Liver (tissue), 9 donors: Measurements from ENCODE around the gene MCTP1. TPM values are rescaled to one million over a fixed set of nuclear protein-coding genes. Genes with fewer than 3 reads are reported as not detected.

Experiments
- DNase-seq: peaks from one replicate; pipeline ENCODE4 v3.0.0-alpha.2; 2017; ENCODE audit warnings: low spot score
- H3K27ac ChIP-seq, 2 donors: one replicate each; pipeline ENCODE4 v1.7.0; 2013; ENCODE audit warnings: inconsistent platforms in 2 of 2, low read length in 2 of 2, control low read depth in 1 of 2, low read depth in 1 of 2, mild to moderate bottlenecking in 1 of 2
- H3K27me3 ChIP-seq, 4 donors: one replicate each; pipeline versions ENCODE4 v1.6.1 to v1.7.0; 2013; ENCODE audit warnings: low read length in 3 of 4, inconsistent platforms in 1 of 4, mild to moderate bottlenecking in 1 of 4, moderate library complexity in 1 of 4; ENCODE audit not compliant: control insufficient read depth in 4 of 4, insufficient read depth in 4 of 4
- H3K36me3 ChIP-seq, 4 donors: one replicate each; pipeline versions ENCODE4 v1.6.1 to v1.7.0; 2013; ENCODE audit warnings: low read length in 3 of 4, mild to moderate bottlenecking in 3 of 4, low read depth in 1 of 4, moderate library complexity in 1 of 4; ENCODE audit not compliant: control insufficient read depth in 4 of 4, insufficient read depth in 3 of 4
- H3K4me1 ChIP-seq, 4 donors: one replicate each; pipeline versions ENCODE4 v1.6.1 to v1.7.0; 2013; ENCODE audit warnings: low read length in 3 of 4, mild to moderate bottlenecking in 3 of 4, moderate library complexity in 1 of 4; ENCODE audit not compliant: control insufficient read depth in 4 of 4, insufficient read depth in 4 of 4
- H3K4me3 ChIP-seq, 3 donors: one replicate each; pipeline versions ENCODE4 v1.6.1 to v1.7.0; 2013; ENCODE audit warnings: low read length in 3 of 3, control low read depth in 1 of 3, low read depth in 1 of 3, mild to moderate bottlenecking in 1 of 3
- H3K9ac ChIP-seq, 2 donors: one replicate each; pipeline ENCODE4 v1.7.0; 2013; ENCODE audit warnings: low read length in 2 of 2, mild to moderate bottlenecking in 2 of 2, moderate library complexity in 2 of 2, control low read depth in 1 of 2, low read depth in 1 of 2
- H3K9me3 ChIP-seq, 4 donors: one replicate each; pipeline versions ENCODE4 v1.6.1 to v1.7.0; 2013; ENCODE audit warnings: low read length in 3 of 4; ENCODE audit not compliant: control insufficient read depth in 4 of 4
- EGR1 ChIP-seq, 2 donors: IDR thresholded peaks; 2 replicates each; pipeline ENCODE4 v1.6.1; 2016 to 2018; ENCODE audit warnings: antibody characterized with exemption in 2 of 2, low read depth in 2 of 2
- FOXA1 ChIP-seq: IDR thresholded peaks from 2 replicates; pipeline ENCODE4 v1.6.1; 2016; ENCODE audit warnings: antibody characterized with exemption
- FOXA2 ChIP-seq: IDR thresholded peaks from 2 replicates; pipeline ENCODE4 v1.6.1; 2016; ENCODE audit warnings: antibody characterized with exemption
- GABPA ChIP-seq, 2 donors: IDR thresholded peaks in 1 of 2; conservative IDR thresholded peaks in 1 of 2; 2 replicates each; pipeline ENCODE4 v1.6.1; 2016; ENCODE audit warnings: antibody characterized with exemption in 2 of 2, mild to moderate bottlenecking in 1 of 2, moderate library complexity in 1 of 2
- HNF4A ChIP-seq, 2 donors: conservative IDR thresholded peaks; 2 replicates each; pipeline ENCODE4 v1.6.1; 2016; ENCODE audit warnings: antibody characterized with exemption in 2 of 2, mild to moderate bottlenecking in 2 of 2
- HNF4G ChIP-seq: IDR thresholded peaks from 2 replicates; pipeline ENCODE4 v1.6.1; 2016; ENCODE audit warnings: antibody characterized with exemption
- JUND ChIP-seq, 2 donors: IDR thresholded peaks; 2 replicates each; pipeline ENCODE4 v1.6.1; 2016; ENCODE audit warnings: antibody characterized with exemption in 2 of 2
- NR2F2 ChIP-seq: IDR thresholded peaks from 2 replicates; pipeline ENCODE4 v1.6.1; 2016; ENCODE audit warnings: antibody characterized with exemption
- RAD21 ChIP-seq, 2 donors: IDR thresholded peaks; 2 replicates each; pipeline ENCODE4 v1.6.1; 2016; ENCODE audit warnings: antibody characterized with exemption in 2 of 2, mild to moderate bottlenecking in 2 of 2
- RXRA ChIP-seq, 2 donors: IDR thresholded peaks; 2 replicates each; pipeline ENCODE4 v1.6.1; 2017 to 2018; ENCODE audit warnings: antibody characterized with exemption in 2 of 2, mild to moderate bottlenecking in 1 of 2
- SP1 ChIP-seq: IDR thresholded peaks from 2 replicates; pipeline ENCODE4 v1.6.1; 2018; ENCODE audit warnings: antibody characterized with exemption, mild to moderate bottlenecking
- TAF1 ChIP-seq: conservative IDR thresholded peaks from 2 replicates; pipeline ENCODE4 v1.6.1; 2016; ENCODE audit warnings: antibody characterized with exemption, mild to moderate bottlenecking
- YY1 ChIP-seq: IDR thresholded peaks from 2 replicates; pipeline ENCODE4 v1.6.1; 2016; ENCODE audit warnings: antibody characterized with exemption, mild to moderate bottlenecking
- WGBS: extraction: QIAGEN DNeasy Blood & Tissue Kit; methylation state at CpG from one replicate; pipeline ENCODE4 v1.1.7; 2013; 5-methylcytosine and 5-hydroxymethylcytosine counted together
- polyA plus RNA-seq, 2 donors: library from polyadenylated mRNA; stranded (reverse) in 1 of 2; unstranded in 1 of 2; fragments of 200-250 nt in 1 of 2; fragments of >200 nt in 1 of 2; fragmentation: Nextera tagmentation in 1 of 2; extraction: Ambion mirVana in 1 of 2; gene quantifications; one replicate each; pipeline versions ENCODE4 v1.2.1 to v1.2.3, GENCODE V29; 2013 to 2015
- total RNA-seq, 2 donors: library from RNA; depleted of rRNA; stranded (reverse); fragments of >200 nt; gene quantifications; one replicate each; pipeline ENCODE4 v1.2.3, GENCODE V29; 2014
- TF ChIP-seq, protein P1 (sequence below): fragments of 150-350 bp; IDR thresholded peaks from 2 replicates; pipeline ENCODE4 v1.5.1; 2017; ENCODE audit warnings: improper control_type of control experiment, low read depth, low read length; ENCODE audit not compliant: missing input control
- TF ChIP-seq, protein P2 (sequence below): IDR thresholded peaks from 2 replicates; pipeline ENCODE4 v1.6.1; 2016; ENCODE audit warnings: antibody characterized with exemption
- TF ChIP-seq, protein P3 (sequence below): IDR thresholded peaks from 2 replicates; pipeline ENCODE4 v1.6.1; 2016; ENCODE audit warnings: antibody characterized with exemption
- TF ChIP-seq, protein P4 (sequence below): IDR thresholded peaks from 2 replicates; pipeline ENCODE4 v1.6.1; 2016; ENCODE audit warnings: antibody characterized with exemption
- TF ChIP-seq, protein P5 (sequence below): IDR thresholded peaks from 2 replicates; pipeline ENCODE4 v1.6.1; 2016; ENCODE audit warnings: antibody characterized with exemption, mild to moderate bottlenecking
- donor health status: healthy.
- donor health status: healthy.
- donor health status: healthy.
- donor health status: healthy.
- donor health status: healthy.

Gene MCTP1
- total and polyA plus RNA-seq, 4 donors: 0.67 to 7.6 (median 4.3) TPM

DNA sequence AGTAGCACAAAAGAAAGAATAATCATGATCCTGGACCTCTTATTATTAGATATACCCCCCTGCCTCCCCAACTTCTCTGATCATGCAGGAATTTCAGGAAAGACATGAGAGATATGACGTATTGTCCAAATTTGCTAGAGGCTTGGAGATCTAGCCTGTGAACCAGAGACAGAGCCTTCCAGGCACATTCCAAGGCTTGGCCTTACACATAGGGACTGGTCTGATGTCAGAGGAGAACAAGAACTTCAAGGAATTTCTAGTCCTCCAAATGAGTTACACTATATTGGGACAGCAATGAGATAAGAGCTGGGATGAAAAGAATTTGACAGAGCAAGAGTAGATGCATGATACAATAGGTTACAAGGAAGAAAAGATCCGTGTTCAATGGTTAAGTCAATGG is 67.0 kb downstream of the MCTP1 start:
- 83% methylated on average over 2 of the region's 2 CpGs for WGBS
- no peak for DNase-seq
- no peak overlapping the region for H3K4me3 ChIP-seq
- H3K9ac ChIP-seq: no peak overlapping the region
- no peaks in the 10 kb centered on the region for H3K4me1 ChIP-seq
- no peaks in the 10 kb centered on the region for H3K36me3 ChIP-seq
- no peak overlapping the region for H3K27ac ChIP-seq
- H3K27me3 ChIP-seq: peaks cover 0 to 5% (median 0%) of the 10 kb centered on the region in 4 donors
- no peaks in the 10 kb centered on the region for H3K9me3 ChIP-seq
- no peak for TF ChIP-seq HNF4A (conservative IDR thresholded peaks at IDR 0.05)
- TF ChIP-seq EGR1 (IDR thresholded peaks at IDR 0.05; ENCODE audit: low read depth in 2 of 2): no peak
- no peak for TF ChIP-seq SP1
- no peak for TF ChIP-seq HNF4G
- TF ChIP-seq TAF1: no peak
- TF ChIP-seq YY1: no peak
- TF ChIP-seq RXRA (IDR thresholded peaks at IDR 0.05): no peak
- TF ChIP-seq GABPA (IDR thresholded peaks at IDR 0.05 in 1 of 2, conservative IDR thresholded peaks at IDR 0.05 in 1 of 2): no peak
- no peak for TF ChIP-seq RAD21 (IDR thresholded peaks at IDR 0.05)
- TF ChIP-seq, protein P1, sequence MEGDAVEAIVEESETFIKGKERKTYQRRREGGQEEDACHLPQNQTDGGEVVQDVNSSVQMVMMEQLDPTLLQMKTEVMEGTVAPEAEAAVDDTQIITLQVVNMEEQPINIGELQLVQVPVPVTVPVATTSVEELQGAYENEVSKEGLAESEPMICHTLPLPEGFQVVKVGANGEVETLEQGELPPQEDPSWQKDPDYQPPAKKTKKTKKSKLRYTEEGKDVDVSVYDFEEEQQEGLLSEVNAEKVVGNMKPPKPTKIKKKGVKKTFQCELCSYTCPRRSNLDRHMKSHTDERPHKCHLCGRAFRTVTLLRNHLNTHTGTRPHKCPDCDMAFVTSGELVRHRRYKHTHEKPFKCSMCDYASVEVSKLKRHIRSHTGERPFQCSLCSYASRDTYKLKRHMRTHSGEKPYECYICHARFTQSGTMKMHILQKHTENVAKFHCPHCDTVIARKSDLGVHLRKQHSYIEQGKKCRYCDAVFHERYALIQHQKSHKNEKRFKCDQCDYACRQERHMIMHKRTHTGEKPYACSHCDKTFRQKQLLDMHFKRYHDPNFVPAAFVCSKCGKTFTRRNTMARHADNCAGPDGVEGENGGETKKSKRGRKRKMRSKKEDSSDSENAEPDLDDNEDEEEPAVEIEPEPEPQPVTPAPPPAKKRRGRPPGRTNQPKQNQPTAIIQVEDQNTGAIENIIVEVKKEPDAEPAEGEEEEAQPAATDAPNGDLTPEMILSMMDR: no peak
- TF ChIP-seq, protein P2, sequence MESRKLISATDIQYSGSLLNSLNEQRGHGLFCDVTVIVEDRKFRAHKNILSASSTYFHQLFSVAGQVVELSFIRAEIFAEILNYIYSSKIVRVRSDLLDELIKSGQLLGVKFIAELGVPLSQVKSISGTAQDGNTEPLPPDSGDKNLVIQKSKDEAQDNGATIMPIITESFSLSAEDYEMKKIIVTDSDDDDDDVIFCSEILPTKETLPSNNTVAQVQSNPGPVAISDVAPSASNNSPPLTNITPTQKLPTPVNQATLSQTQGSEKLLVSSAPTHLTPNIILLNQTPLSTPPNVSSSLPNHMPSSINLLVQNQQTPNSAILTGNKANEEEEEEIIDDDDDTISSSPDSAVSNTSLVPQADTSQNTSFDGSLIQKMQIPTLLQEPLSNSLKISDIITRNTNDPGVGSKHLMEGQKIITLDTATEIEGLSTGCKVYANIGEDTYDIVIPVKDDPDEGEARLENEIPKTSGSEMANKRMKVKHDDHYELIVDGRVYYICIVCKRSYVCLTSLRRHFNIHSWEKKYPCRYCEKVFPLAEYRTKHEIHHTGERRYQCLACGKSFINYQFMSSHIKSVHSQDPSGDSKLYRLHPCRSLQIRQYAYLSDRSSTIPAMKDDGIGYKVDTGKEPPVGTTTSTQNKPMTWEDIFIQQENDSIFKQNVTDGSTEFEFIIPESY: no peak
- no peak for TF ChIP-seq FOXA1
- no peak for TF ChIP-seq JUND (IDR thresholded peaks at IDR 0.05)
- TF ChIP-seq, protein P3, sequence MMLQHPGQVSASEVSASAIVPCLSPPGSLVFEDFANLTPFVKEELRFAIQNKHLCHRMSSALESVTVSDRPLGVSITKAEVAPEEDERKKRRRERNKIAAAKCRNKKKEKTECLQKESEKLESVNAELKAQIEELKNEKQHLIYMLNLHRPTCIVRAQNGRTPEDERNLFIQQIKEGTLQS: no peak
- TF ChIP-seq, protein P4, sequence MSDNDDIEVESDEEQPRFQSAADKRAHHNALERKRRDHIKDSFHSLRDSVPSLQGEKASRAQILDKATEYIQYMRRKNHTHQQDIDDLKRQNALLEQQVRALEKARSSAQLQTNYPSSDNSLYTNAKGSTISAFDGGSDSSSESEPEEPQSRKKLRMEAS: no peak
- no peak for TF ChIP-seq FOXA2
- TF ChIP-seq, protein P5, sequence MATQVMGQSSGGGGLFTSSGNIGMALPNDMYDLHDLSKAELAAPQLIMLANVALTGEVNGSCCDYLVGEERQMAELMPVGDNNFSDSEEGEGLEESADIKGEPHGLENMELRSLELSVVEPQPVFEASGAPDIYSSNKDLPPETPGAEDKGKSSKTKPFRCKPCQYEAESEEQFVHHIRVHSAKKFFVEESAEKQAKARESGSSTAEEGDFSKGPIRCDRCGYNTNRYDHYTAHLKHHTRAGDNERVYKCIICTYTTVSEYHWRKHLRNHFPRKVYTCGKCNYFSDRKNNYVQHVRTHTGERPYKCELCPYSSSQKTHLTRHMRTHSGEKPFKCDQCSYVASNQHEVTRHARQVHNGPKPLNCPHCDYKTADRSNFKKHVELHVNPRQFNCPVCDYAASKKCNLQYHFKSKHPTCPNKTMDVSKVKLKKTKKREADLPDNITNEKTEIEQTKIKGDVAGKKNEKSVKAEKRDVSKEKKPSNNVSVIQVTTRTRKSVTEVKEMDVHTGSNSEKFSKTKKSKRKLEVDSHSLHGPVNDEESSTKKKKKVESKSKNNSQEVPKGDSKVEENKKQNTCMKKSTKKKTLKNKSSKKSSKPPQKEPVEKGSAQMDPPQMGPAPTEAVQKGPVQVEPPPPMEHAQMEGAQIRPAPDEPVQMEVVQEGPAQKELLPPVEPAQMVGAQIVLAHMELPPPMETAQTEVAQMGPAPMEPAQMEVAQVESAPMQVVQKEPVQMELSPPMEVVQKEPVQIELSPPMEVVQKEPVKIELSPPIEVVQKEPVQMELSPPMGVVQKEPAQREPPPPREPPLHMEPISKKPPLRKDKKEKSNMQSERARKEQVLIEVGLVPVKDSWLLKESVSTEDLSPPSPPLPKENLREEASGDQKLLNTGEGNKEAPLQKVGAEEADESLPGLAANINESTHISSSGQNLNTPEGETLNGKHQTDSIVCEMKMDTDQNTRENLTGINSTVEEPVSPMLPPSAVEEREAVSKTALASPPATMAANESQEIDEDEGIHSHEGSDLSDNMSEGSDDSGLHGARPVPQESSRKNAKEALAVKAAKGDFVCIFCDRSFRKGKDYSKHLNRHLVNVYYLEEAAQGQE: no peak
- no peak for TF ChIP-seq NR2F2
